PC-9 (cell line): Measurements from ENCODE around the gene CXorf65. TPM values are rescaled to one million over a fixed set of nuclear protein-coding genes. Genes with fewer than 3 reads are reported as not detected.

Experiments
- BruUV-seq: library from RNA; stranded (reverse); fragments of 400-500 nt; replicated peaks from 2 replicates; lab custom pipeline; 2021; lab: Mats Ljungman, UMichigan
- CTCF ChIA-PET: fragments of 300-600 bp; sonication (Branson Sonifier 250); formaldehyde crosslinking; loops from one replicate; lab custom pipeline; 2022; ENCODE audit warnings: antibody characterized with exemption; lab: Charles Lee
- POLR2A ChIA-PET: fragments of 300-600 bp; sonication (Branson Sonifier 250); formaldehyde crosslinking; loops from one replicate; lab custom pipeline; 2022; ENCODE audit warnings: antibody characterized with exemption; ENCODE audit not compliant: unreplicated experiment; lab: Charles Lee
- DNase-seq, 2 experiments: peaks; one replicate each; pipeline versions ENCODE4 v3.0.0 to v3.0.0-alpha.2; 2015 to 2022; ENCODE audit warnings: mixed read lengths in 1 of 2
- H2AFZ ChIP-seq: fragments of 200-600 bp; sonication (generic); 2 replicates; pipeline ENCODE4 v1.8.1; 2017; ENCODE audit warnings: antibody characterized with exemption
- H3F3A ChIP-seq: fragments of 200-600 bp; sonication (generic); 2 replicates; pipeline ENCODE4 v1.8.1; 2017; ENCODE audit warnings: antibody characterized with exemption, mild to moderate bottlenecking, low read depth; ENCODE audit not compliant: insufficient read depth
- H3K27ac ChIP-seq: fragments of 200-600 bp; sonication (generic); 2 replicates; pipeline ENCODE4 v1.6.1; 2016; ENCODE audit warnings: mixed run types
- H3K27me3 ChIP-seq: fragments of 200-600 bp; sonication (generic); 2 replicates; pipeline ENCODE4 v1.6.1; 2016; ENCODE audit warnings: low read depth, mixed run types; ENCODE audit not compliant: insufficient read depth
- H3K36me3 ChIP-seq: fragments of 200-600 bp; sonication (generic); 2 replicates; pipeline ENCODE4 v1.6.1; 2016; ENCODE audit warnings: low read depth, mixed run types
- H3K4me1 ChIP-seq: fragments of 200-600 bp; sonication (generic); replicated peaks from 2 replicates; pipeline ENCODE4 v1.6.1; 2016; ENCODE audit warnings: mixed run types; ENCODE audit not compliant: insufficient read depth
- H3K4me2 ChIP-seq: fragments of 200-600 bp; sonication (generic); 2 replicates; pipeline ENCODE4 v1.6.1; 2017; ENCODE audit warnings: mixed run types
- H3K4me3 ChIP-seq: fragments of 200-600 bp; sonication (generic); 2 replicates; pipeline ENCODE4 v1.6.1; 2016; ENCODE audit warnings: mixed run types
- H3K79me2 ChIP-seq: fragments of 200-600 bp; sonication (generic); 2 replicates; pipeline ENCODE4 v1.6.1; 2017; ENCODE audit warnings: low read depth, mixed run types
- H3K9me2 ChIP-seq: fragments of 200-600 bp; sonication (generic); 2 replicates; pipeline ENCODE4 v1.8.1; 2017; ENCODE audit warnings: mild to moderate bottlenecking; ENCODE audit not compliant: insufficient read depth
- H3K9me3 ChIP-seq: fragments of 200-600 bp; sonication (generic); 2 replicates; pipeline ENCODE4 v1.8.1; 2016; ENCODE audit warnings: low read depth; ENCODE audit not compliant: insufficient read depth
- H4K20me1 ChIP-seq: fragments of 200-600 bp; sonication (generic); 2 replicates; pipeline ENCODE4 v1.8.1; 2017; ENCODE audit not compliant: insufficient read depth
- EZH2 ChIP-seq: fragments of 200-600 bp; sonication (generic); IDR thresholded peaks from 2 replicates; pipeline ENCODE4 v1.8.0; 2017; ENCODE audit warnings: antibody characterized with exemption, low read depth
- intact Hi-C: fragments of 100-400 bp; cut with micrococcal nuclease; formaldehyde crosslinking; loops from one replicate; pipeline ENCODE4 v1.10.0; 2022; ENCODE audit not compliant: unreplicated experiment
- total RNA-seq: library from RNA; stranded (reverse); gene quantifications from 2 replicates; pipeline ENCODE4 v1.2.3, GENCODE V29; 2021
- TF ChIP-seq, protein P1 (sequence below): fragments of 200-600 bp; sonication (generic); conservative IDR thresholded peaks from 2 replicates; pipeline ENCODE4 v1.6.1; 2017; ENCODE audit warnings: mixed run types, antibody characterized with exemption, mild to moderate bottlenecking, moderate library complexity

CXorf65 gene
- total RNA-seq, 1 experiment from 2014 or later = not detected

DNA sequence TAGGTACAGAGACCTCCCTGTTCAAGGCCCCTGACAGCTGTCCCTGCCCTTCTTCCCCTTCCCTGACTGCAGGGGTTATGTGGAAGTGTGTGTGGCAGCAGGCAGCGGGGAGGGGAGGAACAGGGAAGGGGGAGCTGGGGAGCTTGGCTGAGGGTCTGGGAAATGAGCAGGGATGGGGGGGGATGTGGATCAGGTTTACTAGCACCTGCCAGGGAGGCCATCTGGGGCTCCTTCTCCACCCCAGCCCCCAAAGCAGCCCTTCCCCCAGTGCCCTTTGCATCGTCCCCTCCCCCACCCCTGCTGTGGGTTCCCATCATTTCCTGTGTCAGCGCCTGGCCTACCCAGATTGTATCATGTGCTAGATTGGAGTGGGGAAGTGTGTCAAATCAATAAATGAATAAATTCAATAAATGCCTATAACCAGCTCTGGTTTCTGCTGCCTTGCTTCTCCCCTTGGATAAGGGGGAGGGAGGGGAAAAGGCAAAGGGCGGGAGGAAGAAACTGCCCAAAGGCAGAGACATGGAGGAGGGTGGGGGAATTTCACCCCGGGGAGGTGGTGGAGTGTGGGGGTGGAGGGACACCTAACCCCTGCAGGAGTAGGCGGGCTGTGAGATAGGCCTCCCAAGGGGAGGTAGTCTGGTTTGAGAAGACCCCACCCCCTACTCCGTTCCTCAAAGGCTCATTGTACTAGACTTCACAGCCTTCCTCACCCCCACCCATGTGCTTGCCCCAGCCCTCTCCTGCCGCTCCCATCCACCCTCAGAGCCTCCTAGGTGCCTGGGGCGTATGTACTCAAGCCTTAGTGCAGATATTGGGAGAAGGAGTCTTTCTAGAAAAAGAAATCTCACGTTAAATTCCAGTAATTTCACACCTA lies 3.2 kb downstream of the CXorf65 start:
- no peaks in the 10 kb centered on the region for H3K4me1 ChIP-seq
- no peak overlapping the region for H3K4me2 ChIP-seq
- H3F3A ChIP-seq = no peaks in the 10 kb centered on the region
- H3K4me3 ChIP-seq = no peak overlapping the region
- H3K79me2 ChIP-seq = no peaks in the 10 kb centered on the region
- no peaks in the 10 kb centered on the region for H3K9me2 ChIP-seq
- no peak overlapping the region for H3K27ac ChIP-seq
- BruUV-seq = no TSS peak
- H4K20me1 ChIP-seq = no peaks in the 10 kb centered on the region
- no peaks in the 10 kb centered on the region for H3K36me3 ChIP-seq
- ChIA-PET CTCF (no interaction called here), POLR2A (no interaction called here)
- no peak for DNase-seq
- no peak overlapping the region for H2AFZ ChIP-seq
- no peaks in the 10 kb centered on the region for H3K9me3 ChIP-seq
- TF ChIP-seq, protein P1, sequence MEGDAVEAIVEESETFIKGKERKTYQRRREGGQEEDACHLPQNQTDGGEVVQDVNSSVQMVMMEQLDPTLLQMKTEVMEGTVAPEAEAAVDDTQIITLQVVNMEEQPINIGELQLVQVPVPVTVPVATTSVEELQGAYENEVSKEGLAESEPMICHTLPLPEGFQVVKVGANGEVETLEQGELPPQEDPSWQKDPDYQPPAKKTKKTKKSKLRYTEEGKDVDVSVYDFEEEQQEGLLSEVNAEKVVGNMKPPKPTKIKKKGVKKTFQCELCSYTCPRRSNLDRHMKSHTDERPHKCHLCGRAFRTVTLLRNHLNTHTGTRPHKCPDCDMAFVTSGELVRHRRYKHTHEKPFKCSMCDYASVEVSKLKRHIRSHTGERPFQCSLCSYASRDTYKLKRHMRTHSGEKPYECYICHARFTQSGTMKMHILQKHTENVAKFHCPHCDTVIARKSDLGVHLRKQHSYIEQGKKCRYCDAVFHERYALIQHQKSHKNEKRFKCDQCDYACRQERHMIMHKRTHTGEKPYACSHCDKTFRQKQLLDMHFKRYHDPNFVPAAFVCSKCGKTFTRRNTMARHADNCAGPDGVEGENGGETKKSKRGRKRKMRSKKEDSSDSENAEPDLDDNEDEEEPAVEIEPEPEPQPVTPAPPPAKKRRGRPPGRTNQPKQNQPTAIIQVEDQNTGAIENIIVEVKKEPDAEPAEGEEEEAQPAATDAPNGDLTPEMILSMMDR = no peak
- TF ChIP-seq EZH2 = no peak
- intact Hi-C loops = no loop called here
- no peaks in the 10 kb centered on the region for H3K27me3 ChIP-seq

DNA sequence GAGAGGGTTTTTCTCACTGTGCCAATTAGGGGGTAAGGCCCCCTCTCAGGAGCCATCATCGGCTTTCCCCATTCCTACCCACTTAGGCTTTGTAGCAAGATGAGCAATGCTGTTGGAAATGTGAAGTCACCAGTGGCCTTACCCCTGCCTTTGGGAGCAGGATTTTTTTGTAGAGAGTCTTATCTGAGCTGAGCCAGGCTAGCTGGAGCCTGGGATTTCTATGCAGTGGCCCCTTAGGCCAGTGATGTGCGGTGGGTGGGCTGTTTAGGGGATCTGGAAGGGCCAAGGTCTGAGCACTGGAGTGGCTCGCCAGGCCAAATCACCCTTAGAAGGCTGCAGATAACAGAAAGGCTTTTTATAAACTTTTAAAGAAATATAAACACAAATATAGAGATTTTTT lies 4.2 kb downstream of the CXorf65 start:
- POLR2A ChIA-PET = no interaction called here
- no peak overlapping the region for H3K4me2 ChIP-seq
- CTCF ChIA-PET = no interaction called here

DNA sequence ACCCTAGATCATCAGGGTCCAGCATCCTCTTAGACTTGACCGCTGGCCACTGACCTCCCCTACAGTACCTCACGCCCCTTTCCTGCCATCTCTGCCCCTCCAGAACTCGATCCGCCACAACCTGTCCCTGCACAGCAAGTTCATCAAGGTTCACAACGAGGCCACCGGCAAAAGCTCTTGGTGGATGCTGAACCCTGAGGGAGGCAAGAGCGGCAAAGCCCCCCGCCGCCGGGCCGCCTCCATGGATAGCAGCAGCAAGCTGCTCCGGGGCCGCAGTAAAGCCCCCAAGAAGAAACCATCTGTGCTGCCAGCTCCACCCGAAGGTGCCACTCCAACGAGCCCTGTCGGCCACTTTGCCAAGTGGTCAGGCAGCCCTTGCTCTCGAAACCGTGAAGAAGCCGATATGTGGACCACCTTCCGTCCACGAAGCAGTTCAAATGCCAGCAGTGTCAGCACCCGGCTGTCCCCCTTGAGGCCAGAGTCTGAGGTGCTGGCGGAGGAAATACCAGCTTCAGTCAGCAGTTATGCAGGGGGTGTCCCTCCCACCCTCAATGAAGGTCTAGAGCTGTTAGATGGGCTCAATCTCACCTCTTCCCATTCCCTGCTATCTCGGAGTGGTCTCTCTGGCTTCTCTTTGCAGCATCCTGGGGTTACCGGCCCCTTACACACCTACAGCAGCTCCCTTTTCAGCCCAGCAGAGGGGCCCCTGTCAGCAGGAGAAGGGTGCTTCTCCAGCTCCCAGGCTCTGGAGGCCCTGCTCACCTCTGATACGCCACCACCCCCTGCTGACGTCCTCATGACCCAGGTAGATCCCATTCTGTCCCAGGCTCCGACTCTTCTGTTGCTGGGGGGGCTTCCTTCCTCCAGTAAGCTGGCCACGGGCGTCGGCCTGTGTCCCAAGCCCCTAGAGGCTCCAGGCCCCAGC lies 5.7 kb downstream of the CXorf65 start:
- H3K4me1 ChIP-seq = no peaks in the 10 kb centered on the region
- no peaks in the 10 kb centered on the region for H3F3A ChIP-seq
- intact Hi-C loops = no loop called here
- no peaks in the 10 kb centered on the region for H4K20me1 ChIP-seq
- no peaks in the 10 kb centered on the region for H3K9me2 ChIP-seq
- no peak overlapping the region for H3K27ac ChIP-seq
- no peak overlapping the region for H2AFZ ChIP-seq
- no TSS peak for BruUV-seq
- TF ChIP-seq, protein P1 = no peak
- no peak for TF ChIP-seq EZH2
- no peak overlapping the region for H3K4me2 ChIP-seq
- no peaks in the 10 kb centered on the region for H3K79me2 ChIP-seq
- H3K27me3 ChIP-seq = no peaks in the 10 kb centered on the region
- ChIA-PET CTCF (interaction anchor here (0.5 to 0.6 kb wide), 2 partner anchors 130 to 230 kb away, joined by 4 read pairs; no protein-coding TSS in a partner anchor), POLR2A (no interaction called here)
- no peak overlapping the region for H3K4me3 ChIP-seq
- no peaks in the 10 kb centered on the region for H3K9me3 ChIP-seq
- no peak for DNase-seq
- no peaks in the 10 kb centered on the region for H3K36me3 ChIP-seq

More for the DNA sequence above, 4.2 kb downstream of the CXorf65 start:
- Histone ChIP-seq H3K36me3 (no peaks in the 10 kb centered on the region), H3K9me3 (no peaks in the 10 kb centered on the region), H4K20me1 (no peaks in the 10 kb centered on the region), H3K4me3 (no peak overlapping the region), H3K27me3 (no peaks in the 10 kb centered on the region), H3F3A (no peaks in the 10 kb centered on the region), H2AFZ (no peak overlapping the region), H3K4me1 (no peaks in the 10 kb centered on the region), H3K9me2 (no peaks in the 10 kb centered on the region), H3K79me2 (no peaks in the 10 kb centered on the region), H3K27ac (no peak overlapping the region)
- DNase-seq = no peak
- no peak for TF ChIP-seq EZH2
- TF ChIP-seq, protein P1 = no peak
- intact Hi-C loops = no loop called here
- BruUV-seq = TSS peak; percentile 15
